HG02870 (cell line): ENCODE data around the gene C22orf23.

Experiments
- ATAC-seq: cut with Tn5 transposase; IDR thresholded peaks from one replicate; pipeline ENCODE4 v1.9.1; 2021; ENCODE audit warnings: mild to moderate bottlenecking, moderate library complexity; ENCODE audit not compliant: unreplicated experiment

Gene C22orf23

GRCh38 chr22:37926771-37927636 lies 26.4 kb downstream of the C22orf23 start:
- ATAC-seq: no peak

- ATAC-seq: no peak
Observed at GRCh38 chr22:37926358-37926757, 27.0 kb downstream of the C22orf23 start.

GRCh38 chr22:37925767-37926166 lies 27.6 kb downstream of the C22orf23 start:
- ATAC-seq: no peak

GRCh38 chr22:37925330-37925729 lies 28.1 kb downstream of the C22orf23 start:
- ATAC-seq: no peak

GRCh38 chr22:37924386-37925065 lies 28.9 kb downstream of the C22orf23 start:
- ATAC-seq: no peak

- ATAC-seq: no peak
Observed at GRCh38 chr22:37923927-37924326, 29.5 kb downstream of the C22orf23 start.

- ATAC-seq: no peak
Observed at GRCh38 chr22:37922191-37922590, 31.2 kb downstream of the C22orf23 start.

- ATAC-seq: no peak
Observed at GRCh38 chr22:37920126-37920525, 33.3 kb downstream of the C22orf23 start.

- no peak for ATAC-seq
Observed at GRCh38 chr22:37918580-37919270, 34.7 kb downstream of the C22orf23 start.

- ATAC-seq: no peak
Observed at GRCh38 chr22:37917874-37918548, 35.4 kb downstream of the C22orf23 start.

GRCh38 chr22:37916311-37916710 lies 37.1 kb downstream of the C22orf23 start:
- no peak for ATAC-seq

- no peak for ATAC-seq
Observed at GRCh38 chr22:37913233-37913721, 40.1 kb downstream of the C22orf23 start.

GRCh38 chr22:37912171-37912570 lies 41.2 kb downstream of the C22orf23 start:
- no peak for ATAC-seq

GRCh38 chr22:37911697-37912096 lies 41.7 kb downstream of the C22orf23 start:
- ATAC-seq: no peak

- ATAC-seq: no peak
Observed at GRCh38 chr22:37910890-37911672, 42.3 kb downstream of the C22orf23 start.

- ATAC-seq: no peak
Observed at GRCh38 chr22:37909766-37910165, 43.6 kb downstream of the C22orf23 start.

GRCh38 chr22:37907036-37907954 lies 46.1 kb downstream of the C22orf23 start:
- no peak for ATAC-seq

- ATAC-seq: no peak
Observed at GRCh38 chr22:37906364-37907008, 46.9 kb downstream of the C22orf23 start.
